A549 treated with CORT108297 at 1 μM for 4 hours (cell line): ENCODE measurements around the gene ANAPC1. TPM values are rescaled to one million over a fixed set of nuclear protein-coding genes. Genes with fewer than 3 reads are reported as not detected.

Source experiments
- total RNA-seq: library from RNA; stranded (reverse); fragments of 200-300 nt; extraction: Qiagen RNA extraction; gene quantifications from 5 replicates; pipeline ENCODE4 v1.2.3, GENCODE V29; 2022

ANAPC1 gene, protein sequence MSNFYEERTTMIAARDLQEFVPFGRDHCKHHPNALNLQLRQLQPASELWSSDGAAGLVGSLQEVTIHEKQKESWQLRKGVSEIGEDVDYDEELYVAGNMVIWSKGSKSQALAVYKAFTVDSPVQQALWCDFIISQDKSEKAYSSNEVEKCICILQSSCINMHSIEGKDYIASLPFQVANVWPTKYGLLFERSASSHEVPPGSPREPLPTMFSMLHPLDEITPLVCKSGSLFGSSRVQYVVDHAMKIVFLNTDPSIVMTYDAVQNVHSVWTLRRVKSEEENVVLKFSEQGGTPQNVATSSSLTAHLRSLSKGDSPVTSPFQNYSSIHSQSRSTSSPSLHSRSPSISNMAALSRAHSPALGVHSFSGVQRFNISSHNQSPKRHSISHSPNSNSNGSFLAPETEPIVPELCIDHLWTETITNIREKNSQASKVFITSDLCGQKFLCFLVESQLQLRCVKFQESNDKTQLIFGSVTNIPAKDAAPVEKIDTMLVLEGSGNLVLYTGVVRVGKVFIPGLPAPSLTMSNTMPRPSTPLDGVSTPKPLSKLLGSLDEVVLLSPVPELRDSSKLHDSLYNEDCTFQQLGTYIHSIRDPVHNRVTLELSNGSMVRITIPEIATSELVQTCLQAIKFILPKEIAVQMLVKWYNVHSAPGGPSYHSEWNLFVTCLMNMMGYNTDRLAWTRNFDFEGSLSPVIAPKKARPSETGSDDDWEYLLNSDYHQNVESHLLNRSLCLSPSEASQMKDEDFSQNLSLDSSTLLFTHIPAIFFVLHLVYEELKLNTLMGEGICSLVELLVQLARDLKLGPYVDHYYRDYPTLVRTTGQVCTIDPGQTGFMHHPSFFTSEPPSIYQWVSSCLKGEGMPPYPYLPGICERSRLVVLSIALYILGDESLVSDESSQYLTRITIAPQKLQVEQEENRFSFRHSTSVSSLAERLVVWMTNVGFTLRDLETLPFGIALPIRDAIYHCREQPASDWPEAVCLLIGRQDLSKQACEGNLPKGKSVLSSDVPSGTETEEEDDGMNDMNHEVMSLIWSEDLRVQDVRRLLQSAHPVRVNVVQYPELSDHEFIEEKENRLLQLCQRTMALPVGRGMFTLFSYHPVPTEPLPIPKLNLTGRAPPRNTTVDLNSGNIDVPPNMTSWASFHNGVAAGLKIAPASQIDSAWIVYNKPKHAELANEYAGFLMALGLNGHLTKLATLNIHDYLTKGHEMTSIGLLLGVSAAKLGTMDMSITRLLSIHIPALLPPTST (N-terminal part only)
- total RNA-seq = 22.5 to 33.2 TPM (median 30.2 TPM) in 5 replicates

DNA sequence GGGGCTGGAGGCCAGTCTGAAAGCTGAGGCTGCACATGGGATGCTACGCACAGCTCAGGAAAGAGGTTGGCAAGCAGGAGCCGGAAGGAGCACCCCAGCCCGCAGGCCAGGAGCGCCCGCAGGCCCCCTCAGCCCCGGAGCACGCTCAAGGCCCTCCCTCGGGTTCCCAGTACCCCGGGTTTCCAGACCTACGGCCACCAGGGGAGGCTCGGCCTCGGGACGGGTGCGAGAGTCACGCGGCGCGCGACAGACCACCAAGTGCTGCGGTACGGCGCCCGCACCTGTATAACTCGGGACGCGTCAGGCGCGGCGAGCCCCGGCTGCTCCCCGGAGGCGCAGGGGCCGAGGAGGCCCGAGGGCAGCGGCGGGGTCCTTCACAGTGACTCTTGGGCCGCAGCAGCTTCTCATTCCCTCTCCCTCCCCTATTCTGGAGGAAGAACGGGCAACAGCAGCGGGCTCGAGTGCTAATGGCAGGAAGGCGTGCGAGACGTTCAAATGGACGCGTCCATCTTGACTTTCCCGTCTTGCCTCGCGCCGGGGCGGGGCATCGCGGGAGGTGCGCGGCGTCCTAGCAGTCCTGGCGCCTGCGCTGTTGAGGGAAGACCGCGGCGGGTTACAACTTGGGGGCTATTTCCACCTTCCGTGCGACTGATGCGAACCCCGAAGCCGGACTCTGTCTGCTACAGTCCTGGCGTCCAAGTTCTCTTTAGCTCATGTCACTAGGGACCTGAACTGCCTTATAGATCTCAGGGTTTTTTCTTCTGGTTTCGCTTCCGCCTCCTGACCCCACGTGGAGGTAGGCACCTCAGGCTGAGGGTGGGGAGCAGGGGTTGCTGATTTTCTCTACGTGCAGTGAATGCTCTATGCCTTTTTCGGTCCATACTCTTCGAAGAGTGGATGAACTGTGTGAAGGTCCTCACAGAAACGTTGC lies at the start of gene ANAPC1:
Gene ANAPC1 (minus strand): TSS at position 533 of the 931 bp plus-strand sequence. CDS start 3,368 bp downstream, outside the sequence.

GRCh38 chr2:111897924-111898702 lies 14.1 kb upstream of the ANAPC1 start, which contains the start of gene MERTK:
Gene MERTK (plus strand): TSS chr2:111898607. CDS start chr2:111898736, 129 bp downstream.

Other genes with a start within 250 kb of the ANAPC1 start
- 1.7 to 2.0 TPM (median 1.8 TPM) in 5 replicates for gene MERTK, start 14.4 kb upstream of the ANAPC1 start, total RNA-seq
- gene TMEM87B, start 171.1 kb upstream of the ANAPC1 start, total RNA-seq = 14.3 to 20.3 TPM (median 15.8 TPM) in 5 replicates